COLO668 (cell line): ENCODE data around the gene TECPR2.
"Not testable (repeated sequence)": the region's sequence is repeated elsewhere in the genome, so short reads cannot be mapped to it uniquely, and the experiment has no call there.

Experiments used
- DNase-seq: peaks from one replicate; lab custom pipeline; 2025; ENCODE audit not compliant: unreplicated experiment; lab: John Stamatoyannopoulos, UW

The TECPR2 gene

GRCh38 chr14:102523569-102524450, 161.1 kb downstream of the TECPR2 start:
- no peak for DNase-seq

- DNase-seq: peak; percentile 98
These were observed 161.9 kb downstream of the TECPR2 start for GRCh38 chr14:102524451-102525218.

- peak; percentile 61 for DNase-seq
These were observed 162.6 kb downstream of the TECPR2 start for GRCh38 chr14:102525219-102525928.

GRCh38 chr14:102525929-102526497, 163.3 kb downstream of the TECPR2 start:
- no peak for DNase-seq

- no peak for DNase-seq
These were observed 165.9 kb downstream of the TECPR2 start for GRCh38 chr14:102528431-102529170.

- no peak for DNase-seq
These were observed 168.2 kb downstream of the TECPR2 start for GRCh38 chr14:102530828-102531478.

GRCh38 chr14:102532204-102532658, 169.5 kb downstream of the TECPR2 start:
- DNase-seq: no peak

- no peak for DNase-seq
These were observed 175.3 kb downstream of the TECPR2 start for GRCh38 chr14:102537981-102538601.

GRCh38 chr14:102538602-102539543, 176.1 kb downstream of the TECPR2 start:
- no peak for DNase-seq

- DNase-seq: peak; percentile 50
These were observed 177.0 kb downstream of the TECPR2 start for GRCh38 chr14:102539544-102540314.

GRCh38 chr14:102540315-102541028, 177.7 kb downstream of the TECPR2 start:
- peak; percentile 77 for DNase-seq

- DNase-seq: not testable (repeated sequence)
These were observed 178.3 kb downstream of the TECPR2 start for GRCh38 chr14:102541029-102541491.

- no peak for DNase-seq
These were observed 179.0 kb downstream of the TECPR2 start for GRCh38 chr14:102541771-102542170.

GRCh38 chr14:102544046-102544746, 181.5 kb downstream of the TECPR2 start:
- DNase-seq: no peak

- DNase-seq: peak; percentile 26
These were observed 182.2 kb downstream of the TECPR2 start for GRCh38 chr14:102544747-102545460.
